Ovary (tissue), 9 donors: ENCODE results near the gene PVR. TPM values are rescaled to one million over a fixed set of nuclear protein-coding genes. Genes with fewer than 3 reads are reported as not detected.

ENCODE experiments used
- DNase-seq, 5 donors: peaks; one replicate each; pipeline ENCODE4 v3.0.0-alpha.2; 2019 to 2020
- H3K27ac ChIP-seq, 2 donors: fragments of 200-600 bp; one replicate each; pipeline versions ENCODE4 v1.5.1 to v1.8.0; 2019 to 2022
- H3K27me3 ChIP-seq: fragments of 200-600 bp; one replicate; pipeline ENCODE4 v1.8.0; 2022
- H3K36me3 ChIP-seq: fragments of 200-600 bp; sonication (generic); one replicate; pipeline ENCODE4 v1.5.1; 2019
- H3K4me1 ChIP-seq: one replicate; pipeline ENCODE4 v1.8.1; 2013; ENCODE audit warnings: mild to moderate bottlenecking, moderate library complexity; ENCODE audit not compliant: insufficient read depth
- H3K4me3 ChIP-seq: fragments of 200-600 bp; sonication (generic); one replicate; pipeline ENCODE4 v1.5.1; 2017
- H3K9me3 ChIP-seq, 2 donors: fragments of 200-600 bp in 1 of 2; sonication (generic) in 1 of 2; one replicate each; pipeline versions ENCODE4 v1.5.1 to v1.8.1; 2013 to 2019; ENCODE audit warnings: mild to moderate bottlenecking in 1 of 2, moderate library complexity in 1 of 2
- CTCF ChIP-seq, 3 donors: fragments of 450-650 bp in 2 of 3; fragments of 200-600 bp in 1 of 3; IDR thresholded peaks; one replicate each; pipeline versions ENCODE4 v1.5.1 to v1.8.0; 2016 to 2022; ENCODE audit warnings: antibody characterized with exemption in 3 of 3, mild to moderate bottlenecking in 1 of 3
- EP300 ChIP-seq: sonication (generic); formaldehyde crosslinking; IDR thresholded peaks from one replicate; pipeline ENCODE4 v1.6.1; 2017; ENCODE audit warnings: antibody characterized with exemption
- POLR2A ChIP-seq: fragments of 450-650 bp; IDR thresholded peaks from one replicate; pipeline ENCODE4 v1.6.1; 2017; ENCODE audit warnings: antibody characterized with exemption, mild to moderate bottlenecking, moderate library complexity
- WGBS, 3 donors: extraction: QIAGEN DNeasy Blood & Tissue Kit in 1 of 3; methylation state at CpG; one replicate each; pipeline versions ENCODE4 v1.1.5 to v1.1.7; 2013 to 2017; 5-methylcytosine and 5-hydroxymethylcytosine counted together
- intact Hi-C, 4 donors: fragments of 100-400 bp; cut with DNase I; formaldehyde crosslinking; loops; one replicate each; pipeline versions ENCODE4 v1.11.0 to v1.15.1; 2022 to 2023
- polyA plus RNA-seq, 2 donors: library from polyadenylated mRNA; stranded (reverse); fragments of 200-250 nt in 1 of 2; fragments of 350-450 nt in 1 of 2; fragmentation: Illumina TruSeq in 1 of 2; extraction: RNeasy Lipid Tissue Mini Kit (QIAGEN cat#74804) in 1 of 2; gene quantifications; one replicate each; pipeline ENCODE4 v1.2.3, GENCODE V29; 2013 to 2014
- total RNA-seq, 7 donors: library from RNA; depleted of rRNA in 2 of 7; stranded (reverse); fragments of >200 nt in 2 of 7; fragmentation: NEBNext Ultra II Directional in 3 of 7; extraction: Animal tissue kit (Norgen Biotek cat#: 25700) in 3 of 7; gene quantifications; one replicate each; pipeline versions ENCODE4 v1.1.0 to v1.2.4, GENCODE V29; 2016 to 2023
- donor health status: DM: no; HTN: no; CAD: no; lungs with moderate emphysema.
- donor health status: DM: no; HTN: no; CAD: no.
- donor health status: Bipolar disorder and iron deficiency.
- donor health status: DM: yes; HTN: yes; CAD: no.
- donor health status: DM: no; HTN: no; CAD: no.
- donor health status: DM: yes; HTN: yes; CAD: no.

The PVR gene
- total and polyA plus RNA-seq, 9 donors = 14.0 to 33.9 (median 22.5) TPM

- WGBS, 3 donors = 83 to 93% (median 89%) methylated on average over 3 of the region's 3 CpGs
- no peak for DNase-seq
Measured at GRCh38 chr19:44690131-44690440, 46.4 kb downstream of the PVR start.

GRCh38 chr19:44692379-44692721 is 48.6 kb downstream of the PVR start:
- Histone ChIP-seq H3K27ac (no peak overlapping the region), H3K4me1 (peaks cover 1% of the 10 kb centered on the region), H3K4me3 (no peak overlapping the region), H3K27me3 (no peaks in the 10 kb centered on the region), H3K9me3 (no peaks in the 10 kb centered on the region), H3K36me3 (no peaks in the 10 kb centered on the region)
- TF ChIP-seq EP300 (no peak), CTCF (IDR thresholded peaks at IDR 0.05) (no peak), POLR2A (no peak)
- DNase-seq = no peak
- intact Hi-C loops = no loop called here
- WGBS, 3 donors = 59 to 69% (median 59%) methylated on average over 5 of the region's 5 CpGs

More at GRCh38 chr19:44690131-44690440, 46.4 kb downstream of the PVR start:
- Histone ChIP-seq H3K4me1 (peaks cover 1% of the 10 kb centered on the region), H3K4me3 (no peak overlapping the region), H3K36me3 (no peaks in the 10 kb centered on the region), H3K27me3 (no peaks in the 10 kb centered on the region), H3K9me3 (no peaks in the 10 kb centered on the region), H3K27ac (no peak overlapping the region)
- intact Hi-C loops = no loop called here
- TF ChIP-seq POLR2A = no peak

- DNase-seq = no peak
- Histone ChIP-seq H3K4me1 (peaks cover 1% of the 10 kb centered on the region), H3K36me3 (no peaks in the 10 kb centered on the region), H3K9me3 (no peaks in the 10 kb centered on the region), H3K4me3 (no peak overlapping the region), H3K27me3 (no peaks in the 10 kb centered on the region), H3K27ac (no peak overlapping the region)
- 64 to 80% (median 79%) methylated on average over 2 of the region's 2 CpGs for WGBS, 3 donors
- intact Hi-C loops = no loop called here
- TF ChIP-seq CTCF (IDR thresholded peaks at IDR 0.05) (no peak), EP300 (no peak), POLR2A (no peak)
Measured at GRCh38 chr19:44694184-44694579, 50.5 kb downstream of the PVR start.

- H3K9me3 ChIP-seq = no peaks in the 10 kb centered on the region
- no peak overlapping the region for H3K4me3 ChIP-seq
- intact Hi-C loops = no loop called here
- H3K27me3 ChIP-seq = no peaks in the 10 kb centered on the region
- H3K4me1 ChIP-seq = no peaks in the 10 kb centered on the region
- TF ChIP-seq EP300 (no peak), CTCF (IDR thresholded peaks at IDR 0.05) (no peak), POLR2A (no peak)
- DNase-seq = no peak
- no peaks in the 10 kb centered on the region for H3K36me3 ChIP-seq
- 70 to 74% (median 73%) methylated on average over 22 of the region's 22 CpGs for WGBS, 3 donors
- no peak overlapping the region for H3K27ac ChIP-seq
Measured at GRCh38 chr19:44696939-44697669, 53.4 kb downstream of the PVR start.

- DNase-seq = no peak
- WGBS, 3 donors = 79 to 85% (median 85%) methylated on average over 4 of the region's 4 CpGs
Measured at GRCh38 chr19:44697670-44698034, 53.9 kb downstream of the PVR start.

More at GRCh38 chr19:44697670-44698034, 53.9 kb downstream of the PVR start:
- Histone ChIP-seq H3K9me3 (no peaks in the 10 kb centered on the region), H3K36me3 (no peaks in the 10 kb centered on the region), H3K27ac (no peak overlapping the region), H3K27me3 (no peaks in the 10 kb centered on the region), H3K4me1 (no peaks in the 10 kb centered on the region), H3K4me3 (no peak overlapping the region)
- TF ChIP-seq EP300 (no peak), CTCF (IDR thresholded peaks at IDR 0.05) (no peak), POLR2A (no peak)
- intact Hi-C loops = no loop called here
